HL-60 (cell line): ENCODE measurements around the gene DHX35.

Source experiments
- DNase-seq, 2 experiments: peaks; one replicate each; pipeline ENCODE4 v3.0.0-alpha.2; 2010 to 2020; ENCODE audit warnings: low read depth in 1 of 2, low spot score in 1 of 2
- H3K27ac ChIP-seq: fragments of 250-450 bp; sonication (Bioruptor Pico); replicated peaks from 2 replicates; pipeline ENCODE4 v1.5.1; 2020; ENCODE audit warnings: mild to moderate bottlenecking, moderate library complexity
- H3K27me3 ChIP-seq: fragments of 250-450 bp; sonication (Bioruptor Pico); 2 replicates; pipeline ENCODE4 v1.5.1; 2021; ENCODE audit warnings: mild to moderate bottlenecking, moderate library complexity; ENCODE audit not compliant: insufficient read depth, poor library complexity, severe bottlenecking
- H3K4me3 ChIP-seq: replicated peaks from 2 replicates; pipeline ENCODE4 v1.5.1; 2011; ENCODE audit warnings: mild to moderate bottlenecking, control low read depth, low read length; ENCODE audit not compliant: insufficient read depth
- CTCF ChIP-seq: IDR thresholded peaks from one replicate; pipeline ENCODE4 v1.5.1; 2011; ENCODE audit warnings: low read length, control low read depth, inconsistent platforms; ENCODE audit not compliant: insufficient read depth
- GABPA ChIP-seq: IDR thresholded peaks from 2 replicates; pipeline ENCODE4 v1.6.1; 2012; ENCODE audit warnings: low read depth
- POLR2AphosphoS5 ChIP-seq: IDR thresholded peaks from 2 replicates; pipeline ENCODE4 v1.6.1; 2012; ENCODE audit warnings: low read depth
- SPI1 ChIP-seq: IDR thresholded peaks from 2 replicates; pipeline ENCODE4 v1.6.1; 2012; ENCODE audit warnings: low read depth, mild to moderate bottlenecking, borderline replicate concordance
- TF ChIP-seq, protein P1 (sequence below): IDR thresholded peaks from 2 replicates; pipeline ENCODE4 v1.6.1; 2012; ENCODE audit warnings: low read depth; ENCODE audit not compliant: insufficient replicate concordance

The DHX35 gene

GRCh38 chr20:38937978-38938473, 24.1 kb upstream of the DHX35 start:
- no peak for DNase-seq
- TF ChIP-seq POLR2AphosphoS5 (no peak), CTCF (no peak), SPI1 (no peak), GABPA (no peak)
- TF ChIP-seq, protein P1, sequence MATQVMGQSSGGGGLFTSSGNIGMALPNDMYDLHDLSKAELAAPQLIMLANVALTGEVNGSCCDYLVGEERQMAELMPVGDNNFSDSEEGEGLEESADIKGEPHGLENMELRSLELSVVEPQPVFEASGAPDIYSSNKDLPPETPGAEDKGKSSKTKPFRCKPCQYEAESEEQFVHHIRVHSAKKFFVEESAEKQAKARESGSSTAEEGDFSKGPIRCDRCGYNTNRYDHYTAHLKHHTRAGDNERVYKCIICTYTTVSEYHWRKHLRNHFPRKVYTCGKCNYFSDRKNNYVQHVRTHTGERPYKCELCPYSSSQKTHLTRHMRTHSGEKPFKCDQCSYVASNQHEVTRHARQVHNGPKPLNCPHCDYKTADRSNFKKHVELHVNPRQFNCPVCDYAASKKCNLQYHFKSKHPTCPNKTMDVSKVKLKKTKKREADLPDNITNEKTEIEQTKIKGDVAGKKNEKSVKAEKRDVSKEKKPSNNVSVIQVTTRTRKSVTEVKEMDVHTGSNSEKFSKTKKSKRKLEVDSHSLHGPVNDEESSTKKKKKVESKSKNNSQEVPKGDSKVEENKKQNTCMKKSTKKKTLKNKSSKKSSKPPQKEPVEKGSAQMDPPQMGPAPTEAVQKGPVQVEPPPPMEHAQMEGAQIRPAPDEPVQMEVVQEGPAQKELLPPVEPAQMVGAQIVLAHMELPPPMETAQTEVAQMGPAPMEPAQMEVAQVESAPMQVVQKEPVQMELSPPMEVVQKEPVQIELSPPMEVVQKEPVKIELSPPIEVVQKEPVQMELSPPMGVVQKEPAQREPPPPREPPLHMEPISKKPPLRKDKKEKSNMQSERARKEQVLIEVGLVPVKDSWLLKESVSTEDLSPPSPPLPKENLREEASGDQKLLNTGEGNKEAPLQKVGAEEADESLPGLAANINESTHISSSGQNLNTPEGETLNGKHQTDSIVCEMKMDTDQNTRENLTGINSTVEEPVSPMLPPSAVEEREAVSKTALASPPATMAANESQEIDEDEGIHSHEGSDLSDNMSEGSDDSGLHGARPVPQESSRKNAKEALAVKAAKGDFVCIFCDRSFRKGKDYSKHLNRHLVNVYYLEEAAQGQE = no peak
- H3K27me3 ChIP-seq = no peaks in the 10 kb centered on the region
- no peak overlapping the region for H3K27ac ChIP-seq
- no peak overlapping the region for H3K4me3 ChIP-seq

GRCh38 chr20:38939686-38940085, 22.5 kb upstream of the DHX35 start:
- TF ChIP-seq GABPA (no peak), CTCF (no peak), POLR2AphosphoS5 (no peak)
- TF ChIP-seq, protein P1 = no peak
- Histone ChIP-seq H3K27ac (no peak overlapping the region), H3K4me3 (no peak overlapping the region), H3K27me3 (no peaks in the 10 kb centered on the region)
- no peak for DNase-seq

- Histone ChIP-seq H3K27ac (no peak overlapping the region), H3K27me3 (no peaks in the 10 kb centered on the region), H3K4me3 (no peak overlapping the region)
- TF ChIP-seq SPI1 (no peak), POLR2AphosphoS5 (no peak), GABPA (no peak), CTCF (no peak)
- TF ChIP-seq, protein P1 = no peak
- DNase-seq = no peak
Observed at GRCh38 chr20:38940644-38941043, 21.5 kb upstream of the DHX35 start.
